CD4-positive, alpha-beta T cell treated with Interleukin-21 for 1 hour (primary cell): ENCODE data around the gene ULBP1.
"Not testable (repeated sequence)": the region's sequence is repeated elsewhere in the genome, so short reads cannot be mapped to it uniquely, and the experiment has no call there.

Source experiments
- DNase-seq: peaks from one replicate; pipeline ENCODE4 v3.0.0-alpha.2; 2020

ULBP1 gene

GRCh38 chr6:149954328-149954983 lies 9.3 kb upstream of the ULBP1 start:
- not testable (repeated sequence) for DNase-seq

GRCh38 chr6:149954984-149955653 lies 8.6 kb upstream of the ULBP1 start:
- DNase-seq, result not testable (repeated sequence)

GRCh38 chr6:149955654-149956317 lies 8.0 kb upstream of the ULBP1 start:
- DNase-seq, result not testable (repeated sequence)

- not testable (repeated sequence) for DNase-seq
These were observed 5.6 kb upstream of the ULBP1 start for GRCh38 chr6:149958124-149958523.

GRCh38 chr6:149959806-149960205 lies 3.9 kb upstream of the ULBP1 start:
- not testable (repeated sequence) for DNase-seq

GRCh38 chr6:149960488-149960887 lies 3.3 kb upstream of the ULBP1 start:
- no peak for DNase-seq

GRCh38 chr6:149961728-149962425 lies 1.9 kb upstream of the ULBP1 start:
- peak; percentile 50 for DNase-seq

GRCh38 chr6:149962461-149963211 lies 1.1 kb upstream of the ULBP1 start:
- DNase-seq, result no peak

GRCh38 chr6:149963212-149963461 lies 606 bp upstream of the ULBP1 start:
- DNase-seq, result peak; percentile 55

GRCh38 chr6:149964308-149965193 lies 808 bp downstream of the ULBP1 start:
- peak; percentile 34 for DNase-seq

- peak; percentile 31 for DNase-seq
These were observed 1.7 kb downstream of the ULBP1 start for GRCh38 chr6:149965194-149966020.

- DNase-seq, result not testable (repeated sequence)
These were observed 2.6 kb downstream of the ULBP1 start for GRCh38 chr6:149966319-149966718.

- no peak for DNase-seq
These were observed 3.8 kb downstream of the ULBP1 start for GRCh38 chr6:149967591-149967990.

- not testable (repeated sequence) for DNase-seq
These were observed 4.3 kb downstream of the ULBP1 start for GRCh38 chr6:149967999-149968398.

GRCh38 chr6:149968909-149969308 lies 5.2 kb downstream of the ULBP1 start:
- DNase-seq, result not testable (repeated sequence)

GRCh38 chr6:149969635-149970034 lies 5.9 kb downstream of the ULBP1 start:
- DNase-seq, result no peak

GRCh38 chr6:149974394-149974793 lies 10.7 kb downstream of the ULBP1 start:
- DNase-seq, result not testable (repeated sequence)

GRCh38 chr6:149974825-149975224 lies 11.1 kb downstream of the ULBP1 start:
- no peak for DNase-seq

GRCh38 chr6:149975400-149975799 lies 11.7 kb downstream of the ULBP1 start:
- DNase-seq, result no peak

- DNase-seq, result no peak
These were observed 13.5 kb downstream of the ULBP1 start for GRCh38 chr6:149977221-149977620.

GRCh38 chr6:149978610-149979009 lies 14.9 kb downstream of the ULBP1 start:
- DNase-seq, result no peak
